Erythroblast (primary cell): ENCODE results near the gene PDE8B.

Source experiments
- GATA1 ChIP-seq: IDR thresholded peaks from 2 replicates; pipeline ENCODE4 v1.6.1; 2011; ENCODE audit warnings: low read depth, mild to moderate bottlenecking, control low read depth, low read length, moderate library complexity
- POLR2A ChIP-seq: IDR thresholded peaks from 2 replicates; pipeline ENCODE4 v1.6.1; 2011; ENCODE audit warnings: mild to moderate bottlenecking, low read length

GRCh38 chr5:77333036-77333435, 122.6 kb downstream of the PDE8B start:
- TF ChIP-seq POLR2A (no peak), GATA1 (no peak)
